Stimulated activated CD8-positive, alpha-beta memory T cell treated with anti-CD3 and anti-CD28 coated beads, Interleukin-15, amount 100 ng/mL, for 4 hours (primary cell): ENCODE data around the gene PTPRE.

Source experiments
- DNase-seq, 2 donors: peaks; one replicate each; pipeline ENCODE4 v3.0.0-alpha.2; 2020; ENCODE audit warnings: low read depth in 2 of 2

Gene PTPRE

DNA sequence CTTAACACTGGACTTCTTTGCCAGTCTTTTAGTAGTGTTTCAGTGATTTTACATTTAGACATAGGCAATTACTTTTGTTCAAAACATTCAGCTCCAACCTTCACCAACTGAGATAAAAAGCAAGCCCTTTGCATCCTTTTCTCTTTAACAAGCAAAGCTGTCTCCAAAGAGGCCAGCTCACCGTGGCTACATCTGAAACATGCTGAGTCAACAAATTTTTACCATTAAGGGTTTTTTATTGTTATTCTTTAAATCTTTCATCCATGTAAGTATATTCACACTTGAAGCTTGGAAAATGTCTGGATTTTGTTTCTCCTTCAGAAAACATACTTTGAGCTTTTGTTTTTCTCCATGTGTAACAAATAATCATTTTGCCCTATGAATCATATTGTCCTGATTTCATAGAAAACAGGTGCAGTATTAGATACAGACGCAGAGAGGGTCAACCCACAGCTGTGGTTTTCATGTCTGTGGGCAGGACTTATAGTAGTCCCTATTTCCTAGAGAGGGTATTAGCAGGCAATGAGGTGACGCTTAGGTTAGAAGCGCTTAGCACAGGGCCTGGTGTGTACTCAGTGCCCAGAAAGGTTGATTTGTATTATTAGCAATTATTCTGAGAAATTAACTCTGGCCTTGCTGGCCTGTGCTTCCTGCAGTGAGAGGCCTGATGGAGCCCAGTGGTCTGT, 119.9 kb downstream of the PTPRE start:
- no peak for DNase-seq

DNA sequence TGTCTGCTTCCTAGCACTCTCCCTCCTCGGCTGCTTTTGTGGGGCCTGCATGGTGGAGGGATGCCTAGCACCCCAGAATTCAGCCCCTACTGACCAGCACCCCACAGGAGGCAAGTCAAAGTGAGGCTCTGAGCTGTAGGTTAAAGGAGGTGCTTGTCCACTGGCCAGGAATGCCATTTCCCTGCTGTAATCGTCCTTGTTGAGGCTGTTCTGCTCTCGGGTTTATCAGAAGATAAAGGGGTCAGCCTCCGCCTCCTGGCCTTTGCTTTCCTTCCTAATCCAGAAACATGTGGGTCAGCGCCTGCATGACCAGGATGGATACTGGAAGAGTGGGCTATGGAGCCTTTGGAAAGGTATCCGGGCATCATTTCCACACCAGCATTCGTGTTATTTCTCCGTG, 120.4 kb downstream of the PTPRE start:
- DNase-seq, result no peak

DNA sequence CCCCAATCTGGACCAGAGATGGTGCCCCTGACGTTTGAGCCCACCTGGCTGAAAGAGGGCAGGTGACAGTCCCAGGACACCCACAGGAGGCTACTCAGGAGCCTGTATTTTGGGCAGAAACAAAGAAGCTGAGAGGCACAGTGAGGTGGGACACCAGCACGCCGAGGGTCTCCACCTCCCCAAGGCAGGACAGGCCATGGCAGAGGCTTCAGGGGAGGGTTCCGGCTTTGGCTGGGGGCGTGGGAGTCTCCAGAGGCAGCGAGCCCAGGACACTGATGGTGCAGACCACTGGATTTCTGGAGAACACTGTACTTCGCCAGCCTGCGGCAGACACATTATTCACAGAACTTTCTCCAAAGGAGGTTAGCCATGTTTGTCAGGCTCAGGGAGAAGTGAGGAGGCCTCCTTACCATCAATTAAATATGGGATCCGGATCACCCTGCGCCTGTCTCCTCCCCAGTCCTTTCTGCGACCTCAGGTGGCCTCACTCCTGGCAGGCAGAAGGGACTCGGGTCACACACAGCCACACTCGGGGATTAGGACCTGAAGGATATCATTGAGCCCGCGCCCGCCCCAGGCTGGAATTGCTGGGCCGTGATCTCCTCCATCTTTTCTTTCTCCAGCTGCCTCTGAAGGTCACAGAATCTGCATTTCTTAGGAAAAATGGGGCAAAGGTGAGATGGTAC, 121.1 kb downstream of the PTPRE start:
- DNase-seq, result no peak

DNA sequence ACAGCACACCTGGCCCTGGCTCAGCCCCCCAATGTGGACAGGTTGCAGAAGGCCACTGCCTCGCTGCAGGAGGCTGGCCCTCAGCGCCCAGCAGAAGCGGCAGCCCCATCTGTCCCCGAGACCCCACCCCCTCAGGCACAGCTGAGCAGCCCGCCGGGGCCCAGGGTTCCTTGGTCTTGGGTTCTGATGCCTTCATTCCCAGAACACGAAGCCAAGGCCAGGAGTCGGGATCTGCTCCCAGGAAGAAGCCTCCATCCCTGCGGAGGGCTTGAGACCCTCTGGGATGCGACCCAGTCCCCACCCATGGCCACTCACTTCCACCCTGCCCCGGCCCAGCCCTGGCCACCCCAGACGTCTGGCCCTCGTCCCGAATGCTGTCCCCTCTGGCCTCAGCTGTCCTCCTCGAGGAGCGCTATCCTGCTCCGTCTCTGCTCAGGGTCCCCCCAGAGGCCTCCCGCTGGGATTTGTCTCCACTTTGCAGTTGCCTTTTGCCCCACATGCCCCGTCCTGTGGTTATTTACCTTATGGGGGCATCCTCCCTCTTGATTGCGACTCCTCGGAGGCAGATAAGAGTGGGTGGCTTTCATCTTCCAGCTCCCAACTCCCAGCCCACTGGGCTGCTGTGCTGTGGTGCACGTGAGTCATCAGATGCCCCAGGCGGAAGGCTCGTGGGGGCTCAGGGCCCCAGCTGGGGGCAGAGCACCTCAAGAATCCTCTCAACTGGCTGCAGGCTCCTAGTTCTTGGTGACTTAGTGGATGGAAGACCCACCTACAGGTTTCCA, 121.8 kb downstream of the PTPRE start:
- DNase-seq, result no peak

DNA sequence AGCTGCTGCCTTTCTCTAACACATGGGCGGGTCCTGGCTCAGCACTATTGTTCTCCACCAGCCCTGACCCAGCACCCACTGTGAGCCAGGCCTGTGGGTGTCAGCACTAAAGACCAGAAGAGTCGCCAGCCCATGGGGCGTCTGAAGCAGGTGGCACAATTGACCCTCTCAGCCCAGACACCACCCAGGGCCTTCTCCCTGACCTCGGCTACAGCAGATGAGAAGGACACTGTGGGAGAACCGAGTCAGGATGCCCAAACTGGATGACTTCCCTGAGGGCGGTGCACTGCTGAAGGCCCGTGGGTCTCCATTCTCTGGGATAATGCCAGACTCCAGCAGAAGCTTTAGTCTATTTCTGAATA, 122.4 kb downstream of the PTPRE start:
- DNase-seq, result no peak

DNA sequence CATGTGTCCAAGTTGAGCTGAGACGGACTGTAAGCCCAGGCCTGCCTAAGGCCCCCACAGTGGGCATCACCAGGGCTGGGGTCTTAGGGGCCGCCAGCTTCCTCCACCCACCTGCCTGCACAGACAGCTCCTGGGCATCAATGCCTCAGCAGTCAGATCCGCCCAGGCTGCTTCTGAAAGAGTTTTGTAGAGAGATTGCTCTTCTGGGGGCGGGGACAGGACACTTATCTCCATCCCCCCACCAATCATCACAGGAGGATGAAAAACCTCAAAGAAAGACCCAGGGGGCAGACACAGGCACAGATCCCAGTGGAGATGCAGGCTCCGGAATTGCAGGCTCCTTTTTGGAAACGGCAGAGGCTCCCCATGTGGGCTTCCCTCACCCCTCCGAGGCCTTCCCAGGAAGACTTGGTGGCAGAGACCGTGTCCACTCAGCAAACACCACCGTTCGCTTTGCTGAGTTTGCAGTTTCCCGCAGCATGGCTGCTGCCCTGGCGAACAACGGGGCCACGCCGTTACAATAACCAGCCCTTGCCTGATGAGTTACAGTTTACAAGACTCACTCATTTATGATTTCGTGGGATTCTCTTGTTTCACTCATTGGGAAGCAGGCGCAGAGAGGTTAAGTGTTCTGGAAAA, 122.9 kb downstream of the PTPRE start:
- no peak for DNase-seq

DNA sequence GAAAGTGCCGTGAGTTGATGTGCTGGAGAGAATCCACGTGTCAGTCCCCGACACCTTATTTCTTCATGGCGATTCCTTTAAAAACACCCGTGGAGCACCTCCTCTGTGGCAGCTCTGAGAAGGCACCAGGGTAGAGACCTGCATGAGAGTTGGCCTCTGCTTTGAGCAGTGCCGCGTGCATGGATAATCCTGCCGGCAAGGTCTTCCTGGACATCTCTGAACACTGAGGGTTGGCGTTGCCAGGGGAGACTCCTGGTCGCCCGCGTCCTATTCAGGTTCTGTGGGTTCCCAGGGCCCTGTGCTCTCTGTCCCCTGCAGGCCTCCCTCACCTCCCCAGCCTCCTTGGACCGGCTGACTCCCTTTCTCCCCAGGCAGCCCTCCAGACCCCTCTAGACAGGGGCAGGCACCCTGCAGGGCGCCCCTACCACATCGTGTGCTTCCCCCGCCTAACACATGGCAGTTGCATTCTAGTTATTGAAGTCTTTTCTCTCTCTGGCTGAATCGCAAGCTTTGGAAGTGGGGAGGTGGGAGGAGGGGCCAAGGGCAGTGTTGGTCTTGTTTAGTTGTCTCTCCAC, 123.7 kb downstream of the PTPRE start:
- no peak for DNase-seq

DNA sequence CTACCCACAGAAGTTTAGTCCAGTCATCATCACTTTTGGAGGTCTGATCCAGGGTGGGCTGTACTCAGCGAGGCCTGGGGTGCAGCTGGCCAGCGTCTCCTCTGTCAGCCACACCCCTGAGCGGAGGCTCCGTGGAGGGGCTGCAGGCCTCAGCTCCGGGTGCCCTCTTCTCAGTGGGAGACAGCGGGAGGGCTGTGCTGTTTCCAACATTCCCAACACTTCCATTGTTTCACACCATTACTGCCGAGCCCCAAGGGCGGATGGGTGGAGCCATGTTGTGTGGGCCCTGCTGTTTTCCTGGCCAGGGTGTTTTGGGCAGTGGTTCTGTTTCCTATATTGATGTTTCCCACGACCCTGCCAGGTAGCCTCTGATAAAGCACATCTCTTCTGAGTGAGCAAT, 124.3 kb downstream of the PTPRE start:
- no peak for DNase-seq

DNA sequence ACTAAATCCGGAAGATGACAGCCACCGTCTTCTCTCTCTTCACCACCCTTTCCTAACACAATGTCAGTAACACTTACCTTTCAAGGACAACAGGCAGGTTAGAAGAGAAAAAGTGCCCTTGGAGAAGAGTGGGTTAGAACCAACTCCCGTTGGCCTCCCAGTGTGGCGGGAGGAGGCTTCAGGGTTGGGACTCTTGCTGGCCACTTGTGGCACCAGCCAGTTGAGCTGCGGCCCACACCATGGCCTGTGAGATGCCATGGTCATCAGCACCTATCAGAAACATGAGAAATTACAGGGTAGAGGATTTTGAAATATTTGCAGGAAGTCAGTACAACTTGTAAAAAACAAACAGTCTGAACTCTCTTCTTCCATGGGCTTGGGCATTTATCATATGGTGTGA, 125.6 kb downstream of the PTPRE start:
- DNase-seq, result no peak

DNA sequence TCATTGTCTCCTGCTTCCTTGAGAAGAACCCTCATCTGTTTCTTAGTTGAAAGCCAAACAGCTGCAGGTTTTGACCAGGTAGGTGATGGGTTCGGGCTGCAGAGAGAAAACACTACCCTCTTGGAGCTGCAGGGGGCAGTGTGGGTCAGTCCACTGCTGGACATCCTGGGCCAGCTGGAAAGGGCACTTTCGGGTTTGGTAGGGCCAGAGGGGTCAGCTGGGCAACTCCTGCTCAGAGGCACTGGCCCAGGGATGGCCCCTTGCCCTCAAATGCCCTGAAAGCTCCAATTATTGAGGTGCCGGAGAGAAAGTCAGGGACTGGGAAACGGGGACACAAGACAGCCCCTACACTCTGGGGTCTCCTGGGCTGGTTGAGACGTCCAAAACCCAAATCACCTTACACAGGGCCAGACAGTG, 128.7 kb downstream of the PTPRE start:
- DNase-seq, result peak in 1 of 2 donors; percentile 36

DNA sequence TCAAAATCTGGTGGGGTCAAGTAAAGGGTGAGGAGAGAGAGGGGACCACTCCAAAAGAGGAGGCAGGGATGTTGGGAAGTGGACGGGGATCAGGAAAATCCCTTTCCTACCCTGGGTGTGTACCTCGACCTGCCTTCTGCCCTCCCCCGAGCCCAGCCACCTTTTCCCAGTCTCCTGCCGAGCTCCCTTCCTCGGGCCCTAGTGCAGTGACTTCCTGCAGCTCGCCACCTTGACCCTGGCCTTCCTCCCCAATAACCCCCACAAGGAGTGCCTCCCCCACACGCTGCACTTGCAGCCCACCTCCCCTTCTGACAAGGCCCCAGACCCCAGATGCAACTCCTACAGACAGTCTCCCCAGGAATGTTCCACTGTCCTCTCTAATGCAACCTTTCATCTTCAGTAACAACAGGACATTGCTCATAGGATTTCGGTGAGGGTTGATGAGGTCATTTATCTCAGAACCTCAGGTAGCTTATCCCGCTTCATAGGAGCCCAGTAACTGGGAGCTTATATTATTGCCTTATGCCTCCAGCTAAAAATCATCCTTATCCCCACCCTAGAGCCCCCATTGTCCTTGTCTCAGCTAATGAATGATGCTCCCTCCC, 129.2 kb downstream of the PTPRE start:
- DNase-seq, result no peak

DNA sequence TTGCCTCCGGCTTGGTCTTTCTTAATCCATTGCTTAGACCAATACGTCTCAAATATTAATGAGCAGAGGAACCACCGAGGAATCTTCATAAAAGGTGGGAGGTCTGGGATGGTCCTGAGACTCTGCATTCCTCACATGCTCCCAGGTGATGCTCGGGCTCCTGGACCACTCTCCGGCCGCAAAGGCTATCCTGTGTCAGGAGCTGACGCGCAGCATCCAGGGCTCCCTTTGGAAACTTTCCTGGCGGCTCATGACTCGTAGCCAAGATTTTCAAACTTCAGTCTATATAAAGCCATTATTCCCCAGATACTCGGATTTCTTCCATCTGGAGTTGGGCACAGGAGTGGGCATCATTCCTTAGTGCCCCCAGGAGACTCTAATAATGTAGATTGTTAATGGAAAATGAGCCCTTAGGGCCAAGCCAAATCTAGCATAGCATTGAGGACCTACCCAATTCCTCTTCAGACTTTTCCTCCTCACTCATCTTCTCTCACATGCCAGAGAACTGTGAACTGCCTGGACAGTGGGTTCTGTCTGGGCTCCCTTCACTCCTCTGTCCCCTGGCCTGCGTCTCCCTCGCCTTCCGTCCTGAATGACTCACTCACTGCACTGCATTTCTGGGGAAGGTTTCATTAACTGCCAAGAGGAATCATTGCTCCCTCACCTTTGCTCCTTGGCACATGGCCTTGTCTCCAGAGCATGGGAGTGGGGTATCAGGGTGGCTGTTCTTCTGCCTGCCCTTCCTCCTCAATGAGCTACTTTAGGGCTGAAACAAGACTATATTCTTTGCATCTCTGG, 130.0 kb downstream of the PTPRE start:
- DNase-seq, result no peak

DNA sequence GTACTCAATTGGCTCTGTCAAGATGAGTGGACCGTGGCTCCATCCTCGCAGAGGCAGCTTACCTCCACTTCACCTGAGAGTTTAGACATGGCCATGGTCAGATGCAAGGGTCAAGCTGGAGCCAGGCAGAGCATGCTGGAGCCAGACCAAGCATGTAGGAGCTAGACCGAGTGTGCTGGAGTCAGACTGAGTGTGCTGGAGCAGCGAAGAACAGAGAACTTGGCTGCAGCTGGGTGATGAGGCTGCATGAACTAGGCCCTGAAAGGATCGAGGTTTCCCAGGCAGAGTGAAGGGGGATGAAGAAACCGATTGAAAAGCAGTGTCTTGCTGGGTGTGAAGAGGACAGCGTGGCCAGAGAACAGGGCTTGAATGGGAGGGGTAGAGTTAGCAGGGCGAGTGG, 133.2 kb downstream of the PTPRE start:
- no peak for DNase-seq

DNA sequence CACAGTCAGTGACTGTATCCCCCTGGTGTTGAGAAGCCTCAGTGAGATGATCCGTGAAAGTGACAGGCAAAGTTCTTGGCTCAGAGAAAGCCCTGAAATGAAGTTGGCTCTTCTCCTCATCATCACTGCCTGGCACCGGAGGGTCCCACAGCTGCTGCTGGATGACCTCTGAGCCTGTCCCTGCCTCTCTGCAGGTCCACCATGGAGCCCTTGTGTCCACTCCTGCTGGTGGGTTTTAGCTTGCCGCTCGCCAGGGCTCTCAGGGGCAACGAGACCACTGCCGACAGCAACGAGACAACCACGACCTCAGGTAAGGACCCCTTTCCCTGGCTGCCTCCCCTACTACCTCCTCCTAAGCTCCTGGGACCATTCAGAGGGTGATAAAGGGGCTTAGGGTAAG, 133.8 kb downstream of the PTPRE start:
- DNase-seq, result no peak

DNA sequence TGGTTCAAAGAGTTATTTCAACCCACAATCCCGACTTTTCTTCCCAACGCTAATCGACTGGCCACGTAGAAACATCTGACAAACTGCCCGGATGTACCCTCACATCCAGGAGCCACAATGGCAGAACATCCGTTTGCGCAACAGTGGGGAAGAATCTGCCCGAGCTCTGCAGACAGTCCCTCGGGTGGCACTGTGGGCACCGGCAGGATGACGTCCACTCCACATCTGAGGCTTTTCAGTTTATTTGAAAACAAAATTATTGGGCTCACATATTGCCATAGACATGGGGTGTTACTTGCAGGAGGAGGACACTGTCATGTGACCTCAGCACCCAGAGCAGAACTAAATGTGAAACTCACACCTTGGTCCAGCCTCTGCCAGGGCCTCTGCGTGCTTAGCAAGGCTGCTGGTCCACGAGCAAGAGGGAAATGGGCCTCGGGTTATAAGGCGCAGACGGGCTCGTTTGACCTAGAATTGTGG, 135.3 kb downstream of the PTPRE start:
- no peak for DNase-seq

DNA sequence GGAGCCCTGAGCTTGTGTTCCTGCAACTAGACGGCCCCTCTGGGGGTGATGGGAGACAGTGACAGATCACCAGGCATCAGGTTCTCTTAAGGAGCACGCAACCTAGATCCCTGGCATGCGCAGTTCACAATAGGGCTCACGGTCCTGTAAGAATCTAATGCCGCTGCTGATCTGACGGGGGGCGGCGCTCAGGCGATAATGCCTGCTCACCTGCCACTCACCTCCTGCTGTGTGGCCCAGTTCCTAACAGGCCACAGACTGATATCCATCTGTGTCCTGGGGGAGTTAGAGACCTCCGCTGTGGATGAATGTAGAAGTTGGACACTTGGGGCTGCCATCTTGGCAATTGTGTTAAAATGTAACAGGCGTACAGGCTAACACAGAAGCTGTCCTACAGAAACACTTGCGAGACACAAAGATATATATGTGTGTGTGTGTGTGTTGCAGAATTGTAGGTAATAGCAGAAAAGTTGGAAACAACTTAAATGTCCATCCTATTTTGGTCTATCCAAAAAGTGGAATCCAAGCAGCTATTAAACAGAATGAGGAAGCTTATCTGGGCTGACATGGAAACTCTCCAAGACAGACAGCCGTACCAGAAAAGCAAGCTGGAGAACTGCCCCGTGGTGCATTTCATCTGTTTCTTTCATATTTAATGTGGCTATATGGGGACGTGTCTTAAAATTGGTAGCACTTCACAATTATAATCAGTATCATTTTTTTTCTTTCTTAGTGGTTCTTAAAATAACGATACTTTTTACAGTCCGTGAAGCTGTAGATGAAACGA, 136.5 kb downstream of the PTPRE start:
- no peak for DNase-seq

DNA sequence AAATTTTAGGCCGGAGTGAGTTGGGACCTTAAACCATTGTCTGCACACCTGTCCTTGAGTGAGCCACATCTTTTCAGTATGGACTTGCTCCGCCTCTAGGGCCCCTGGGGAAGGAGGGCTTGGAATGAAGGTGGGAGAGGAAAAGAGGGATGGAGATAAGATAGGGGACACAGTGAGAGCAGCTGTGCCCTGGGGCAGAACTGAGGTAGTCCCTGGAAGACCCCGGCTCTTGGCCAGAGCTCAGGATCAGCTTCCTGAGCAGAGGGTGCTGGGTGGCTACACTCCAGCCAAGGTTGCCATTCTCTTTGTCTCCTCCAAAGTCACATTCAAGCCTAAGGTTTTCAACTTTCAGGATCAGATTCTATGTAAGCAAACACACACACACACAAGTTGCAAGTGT, 137.3 kb downstream of the PTPRE start:
- no peak for DNase-seq

DNA sequence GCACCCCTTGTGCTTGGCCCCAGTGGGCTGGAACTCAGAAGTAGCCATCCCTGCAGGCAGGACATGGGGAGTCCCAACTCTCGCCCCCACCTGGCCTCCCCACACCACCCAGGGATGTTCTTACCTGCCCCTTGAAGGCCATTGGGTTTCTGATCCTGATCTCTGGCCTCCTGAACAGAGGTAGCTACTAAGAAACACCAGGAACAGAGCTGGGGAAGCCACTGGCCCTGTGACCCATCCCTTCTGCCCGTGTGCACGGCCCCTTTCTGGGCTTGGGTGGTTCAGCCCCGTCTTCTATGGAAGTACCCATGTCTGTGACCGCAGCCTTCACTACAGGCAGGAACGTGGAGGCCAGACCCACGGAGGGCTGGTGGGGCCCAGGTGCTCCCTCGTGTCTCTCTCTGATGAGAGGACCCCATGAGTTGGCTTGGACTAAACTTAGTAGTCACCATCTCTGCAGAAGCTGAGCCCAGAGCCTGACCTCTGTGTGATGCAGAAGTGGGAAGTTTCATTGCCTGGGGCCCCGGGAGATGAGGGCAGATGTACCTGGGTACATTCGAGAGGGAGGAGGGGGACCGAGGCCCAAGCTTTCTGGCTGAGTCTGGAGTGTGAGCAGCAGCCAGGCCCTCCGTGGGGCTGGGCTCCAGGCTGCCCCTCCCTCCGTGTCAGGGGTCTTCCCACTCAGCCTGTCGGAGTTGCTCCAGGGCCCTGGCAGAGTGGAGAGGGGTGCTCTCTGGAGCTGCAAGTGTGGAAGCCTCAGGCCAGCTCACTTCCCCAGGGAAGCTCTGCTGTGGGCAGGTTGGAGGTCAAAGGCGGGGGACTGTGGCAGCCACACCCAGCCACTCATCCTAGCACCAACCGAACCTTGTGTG, 138.3 kb downstream of the PTPRE start:
- DNase-seq, result no peak

DNA sequence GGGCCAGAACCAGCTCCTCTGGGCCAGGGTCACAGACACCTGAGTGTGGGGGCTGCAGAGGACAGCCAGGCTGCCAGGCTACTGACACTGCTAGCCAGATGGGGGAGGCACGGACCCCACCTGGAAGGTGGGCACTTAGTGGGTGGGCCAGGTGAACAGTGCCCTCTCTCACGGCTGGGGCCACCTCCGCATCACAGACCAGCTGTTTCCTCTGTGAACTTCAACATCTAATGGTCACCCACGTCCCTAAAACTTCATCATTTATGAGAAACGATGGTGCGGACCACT, 138.9 kb downstream of the PTPRE start:
- DNase-seq, result no peak
